HG02852 (cell line): ENCODE measurements around the gene CDC37L1.
"Not testable (repeated sequence)": the region's sequence is repeated elsewhere in the genome, so short reads cannot be mapped to it uniquely, and the experiment has no call there.

Source experiments
- ATAC-seq: cut with Tn5 transposase; IDR thresholded peaks from one replicate; pipeline ENCODE4 v1.9.1; 2021; ENCODE audit warnings: mild to moderate bottlenecking, moderate library complexity; ENCODE audit not compliant: unreplicated experiment

The CDC37L1 gene

DNA sequence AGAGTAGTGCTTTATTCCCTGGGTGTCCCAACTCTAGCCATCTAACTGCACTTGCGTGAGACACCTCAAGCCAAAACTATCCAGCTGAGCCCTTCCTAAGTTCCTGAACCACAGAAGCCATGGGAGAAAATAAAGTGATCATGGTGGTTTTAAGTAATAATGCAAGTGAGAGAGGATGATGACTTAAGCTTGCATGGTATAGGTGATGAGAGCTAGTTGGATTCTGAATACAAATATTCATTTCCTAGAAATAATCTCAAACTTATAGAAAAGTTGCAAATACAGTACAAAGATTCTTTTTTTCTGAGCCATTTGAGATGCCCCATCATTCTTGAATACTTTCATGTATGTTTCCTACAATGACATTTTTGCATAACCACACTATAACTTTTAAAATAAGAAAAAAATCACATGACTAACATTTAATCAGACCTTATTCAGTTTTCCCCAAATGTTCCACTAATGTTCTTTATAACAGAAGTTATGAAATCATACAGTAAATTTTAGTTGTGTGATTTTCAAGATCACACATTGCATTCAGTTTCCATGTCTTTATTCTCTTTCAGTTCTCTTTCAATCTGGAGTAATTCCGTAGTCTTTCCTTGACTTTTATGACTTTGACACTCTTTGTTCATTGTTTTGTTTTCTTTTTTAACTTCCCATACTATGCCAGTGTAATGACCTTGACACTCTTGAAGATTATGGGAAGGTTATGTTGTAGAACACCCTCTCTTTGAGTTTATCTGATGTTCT lies 67.1 kb downstream of the CDC37L1 start:
- ATAC-seq: no peak

DNA sequence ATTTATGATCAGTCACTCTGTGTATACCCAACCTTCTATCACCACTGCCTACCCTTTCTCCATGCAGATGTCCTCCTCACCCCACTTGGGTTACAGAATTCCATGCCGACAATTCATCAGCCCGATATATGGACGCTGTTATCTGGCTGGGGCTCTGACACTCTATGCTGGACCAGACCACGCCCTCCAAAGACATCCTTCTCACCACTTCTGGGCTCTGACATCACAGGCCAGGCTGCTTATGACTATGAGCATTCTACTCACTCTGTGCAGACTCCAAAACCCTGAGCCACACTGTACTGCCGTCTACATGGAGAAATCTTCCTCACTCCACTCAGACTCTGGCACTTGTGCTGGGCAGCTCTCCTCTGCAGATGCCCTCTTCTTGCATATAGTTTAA lies 69.2 kb downstream of the CDC37L1 start:
- ATAC-seq: no peak

DNA sequence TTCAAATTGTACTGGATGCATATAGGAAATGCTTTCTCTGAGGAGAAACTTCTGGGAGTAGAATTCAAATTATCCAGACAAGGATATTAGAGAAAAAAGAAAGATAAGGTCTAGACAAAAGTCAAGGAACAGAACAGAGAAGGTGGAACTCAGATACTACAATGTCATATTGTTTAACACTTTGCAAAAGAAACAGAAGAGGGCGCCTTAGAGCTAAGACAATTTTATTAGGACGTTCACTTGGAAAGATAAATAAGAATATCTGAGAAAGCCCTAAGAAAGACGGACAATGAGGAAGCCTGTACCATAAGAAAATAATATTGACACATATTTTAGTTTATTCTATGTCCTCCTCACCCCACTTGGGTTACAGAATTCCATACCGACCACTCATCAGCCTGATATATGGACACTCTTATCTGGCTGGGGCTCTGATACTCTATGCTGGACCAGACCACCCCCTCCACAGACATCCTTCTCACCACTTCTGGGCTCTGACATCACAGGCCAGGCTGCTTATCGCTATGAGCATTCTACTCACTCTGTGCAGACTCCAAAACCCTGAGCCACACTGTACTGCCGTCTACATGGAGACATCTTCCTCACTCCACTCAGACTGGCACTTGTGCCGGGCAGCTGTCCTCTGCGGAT lies 70.8 kb downstream of the CDC37L1 start:
- no peak for ATAC-seq

GRCh38 chr9:4754530-4754929 lies 75.2 kb downstream of the CDC37L1 start:
- not testable (repeated sequence) for ATAC-seq

DNA sequence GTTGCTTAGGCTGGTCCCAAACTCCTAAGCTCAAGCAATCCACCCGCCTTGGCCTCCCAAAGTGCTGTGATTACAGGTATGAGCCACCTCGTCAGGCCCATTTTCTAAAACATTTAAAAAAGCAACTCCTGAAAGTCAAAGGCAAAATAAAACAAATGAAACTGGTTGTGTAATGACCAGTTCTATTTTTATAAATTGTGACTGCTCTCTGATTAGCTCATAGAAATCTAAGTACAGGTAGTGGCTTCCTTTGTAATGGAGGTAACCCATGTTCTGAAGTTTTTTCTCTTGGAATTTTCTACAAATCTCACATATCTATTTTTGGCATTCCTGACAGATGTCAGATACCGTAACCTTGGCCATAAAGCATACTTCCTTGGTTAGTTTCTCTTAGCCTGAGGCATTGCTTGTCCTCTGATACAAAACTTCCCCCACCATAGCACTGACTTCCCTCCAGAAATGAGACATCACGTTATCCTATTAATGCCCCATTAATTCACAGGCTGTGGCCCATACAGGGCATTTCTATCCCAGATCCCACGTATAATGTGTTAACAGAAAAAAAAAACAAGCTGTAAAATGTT lies 75.7 kb downstream of the CDC37L1 start:
- no peak for ATAC-seq

DNA sequence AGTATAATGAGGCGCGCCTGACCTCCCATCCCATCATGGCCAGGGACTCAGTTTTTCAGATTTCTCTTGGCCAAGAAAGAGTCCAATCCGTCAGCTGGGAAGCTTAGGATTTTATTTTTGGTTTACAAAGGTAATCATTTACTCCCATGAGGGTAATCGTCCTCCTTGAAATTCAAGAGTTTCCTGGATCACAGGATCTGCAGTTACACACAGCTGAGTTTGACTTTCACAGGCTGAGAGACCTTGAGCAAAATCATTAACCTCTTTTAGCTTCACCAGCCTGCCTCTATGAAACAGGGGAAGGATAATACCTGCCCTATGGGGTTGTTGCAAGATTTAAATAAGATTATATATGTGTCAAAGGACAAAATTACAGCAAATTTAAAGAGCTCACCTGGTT lies 77.1 kb downstream of the CDC37L1 start:
- no peak for ATAC-seq
